GM12872 (cell line): ENCODE results near the gene TENM4.

Source experiments
- CTCF ChIP-seq: IDR thresholded peaks from 3 replicates; pipeline ENCODE4 v1.5.1; 2011; ENCODE audit warnings: low read depth, mild to moderate bottlenecking, low read length, moderate library complexity; ENCODE audit not compliant: insufficient read depth

The TENM4 gene

GRCh38 chr11:78857688-78858087, 583.1 kb downstream of the TENM4 start:
- TF ChIP-seq CTCF = no peak

- TF ChIP-seq CTCF = no peak
These were observed 584.6 kb downstream of the TENM4 start for GRCh38 chr11:78856211-78856610.

GRCh38 chr11:78855116-78855515, 585.7 kb downstream of the TENM4 start:
- no peak for TF ChIP-seq CTCF

GRCh38 chr11:78853521-78853920, 587.3 kb downstream of the TENM4 start:
- TF ChIP-seq CTCF = no peak

GRCh38 chr11:78851878-78852586, 588.8 kb downstream of the TENM4 start:
- no peak for TF ChIP-seq CTCF

GRCh38 chr11:78850078-78850477, 590.8 kb downstream of the TENM4 start:
- TF ChIP-seq CTCF = no peak

GRCh38 chr11:78846269-78846668, 594.6 kb downstream of the TENM4 start:
- no peak for TF ChIP-seq CTCF
